Astrocyte (in vitro differentiated cells and primary cell): Measurements from ENCODE around the gene MYO16. TPM values are rescaled to one million over a fixed set of nuclear protein-coding genes. Genes with fewer than 3 reads are reported as not detected.

Experiments used
- DNase-seq: peaks from one replicate; pipeline ENCODE4 v3.0.0-alpha.2; 2010; ENCODE audit warnings: low read depth
- FAIRE-seq: peaks from 2 replicates; lab custom pipeline; 2011; peaks lifted over from hg19 to GRCh38; lab: Jason Lieb, UNC
- H2AFZ ChIP-seq: 2 replicates; pipeline ENCODE4 v1.6.0; 2012; ENCODE audit warnings: low read depth, low read length, inconsistent platforms
- H3K27ac ChIP-seq: 2 replicates; pipeline ENCODE4 v1.5.1; 2011; ENCODE audit warnings: low read depth, low read length, inconsistent platforms
- H3K27me3 ChIP-seq: 2 replicates; pipeline ENCODE4 v1.6.0; 2011; ENCODE audit warnings: low read length, inconsistent platforms; ENCODE audit not compliant: insufficient read depth
- H3K36me3 ChIP-seq: 2 replicates; pipeline ENCODE4 v1.5.1; 2011; ENCODE audit warnings: low read length, inconsistent platforms; ENCODE audit not compliant: insufficient read depth
- H3K4me1 ChIP-seq: 2 replicates; pipeline ENCODE4 v1.5.1; 2011; ENCODE audit warnings: low read length, inconsistent platforms; ENCODE audit not compliant: insufficient read depth
- H3K4me2 ChIP-seq: 2 replicates; pipeline ENCODE4 v1.6.0; 2012; ENCODE audit warnings: low read length, inconsistent platforms
- H3K4me3 ChIP-seq: 2 replicates; pipeline ENCODE4 v1.5.1; 2011; ENCODE audit warnings: low read depth, mild to moderate bottlenecking, low read length, inconsistent platforms; ENCODE audit not compliant: insufficient read depth
- H3K79me2 ChIP-seq: 2 replicates; pipeline ENCODE4 v1.6.0; 2012; ENCODE audit warnings: mild to moderate bottlenecking, low read length, inconsistent platforms; ENCODE audit not compliant: insufficient read depth
- H3K9ac ChIP-seq: 2 replicates; pipeline ENCODE4 v1.6.0; 2012; ENCODE audit warnings: mild to moderate bottlenecking, low read length, inconsistent platforms
- H3K9me3 ChIP-seq: 2 replicates; pipeline ENCODE4 v1.5.1; 2012; ENCODE audit warnings: low read depth, mild to moderate bottlenecking, low read length, inconsistent platforms; ENCODE audit not compliant: insufficient read depth
- H4K20me1 ChIP-seq: 2 replicates; pipeline ENCODE4 v1.6.0; 2012; ENCODE audit warnings: low read length, inconsistent platforms; ENCODE audit not compliant: insufficient read depth
- H3K27ac Mint-ChIP-seq: one replicate; pipeline ENCODE4 v1.8.0; 2021; ENCODE audit warnings: mild to moderate bottlenecking, mixed read lengths; ENCODE audit not compliant: unreplicated experiment
- H3K27me3 Mint-ChIP-seq: one replicate; pipeline ENCODE4 v1.8.0; 2021; ENCODE audit warnings: low read depth, mixed read lengths; ENCODE audit not compliant: unreplicated experiment
- H3K36me3 Mint-ChIP-seq: one replicate; pipeline ENCODE4 v1.8.0; 2021; ENCODE audit warnings: low read depth, mixed read lengths; ENCODE audit not compliant: unreplicated experiment
- H3K4me1 Mint-ChIP-seq: one replicate; pipeline ENCODE4 v1.8.0; 2021; ENCODE audit warnings: low read depth, mixed read lengths; ENCODE audit not compliant: unreplicated experiment
- H3K4me3 Mint-ChIP-seq: one replicate; pipeline ENCODE4 v1.8.0; 2021; ENCODE audit warnings: mild to moderate bottlenecking, moderate library complexity, mixed read lengths; ENCODE audit not compliant: unreplicated experiment
- H3K9me3 Mint-ChIP-seq: one replicate; pipeline ENCODE4 v1.8.0; 2021; ENCODE audit warnings: mild to moderate bottlenecking, mixed read lengths; ENCODE audit not compliant: unreplicated experiment
- EZH2 ChIP-seq: IDR thresholded peaks from 2 replicates; pipeline ENCODE4 v1.6.1; 2012; ENCODE audit warnings: mild to moderate bottlenecking, low read length, inconsistent platforms; ENCODE audit not compliant: insufficient read depth
- total RNA-seq: library from RNA; stranded (reverse); gene quantifications from 2 replicates; pipeline ENCODE4 v1.2.1, GENCODE V29; 2021
- TF ChIP-seq, protein P1 (sequence below): IDR thresholded peaks from 2 replicates; pipeline ENCODE4 v1.5.1; 2011; ENCODE audit warnings: low read depth, mild to moderate bottlenecking, inconsistent platforms, low read length, moderate library complexity; ENCODE audit not compliant: insufficient read depth

Gene MYO16
- total RNA-seq, 1 donor from 2014 or later = 0.14 TPM

DNA sequence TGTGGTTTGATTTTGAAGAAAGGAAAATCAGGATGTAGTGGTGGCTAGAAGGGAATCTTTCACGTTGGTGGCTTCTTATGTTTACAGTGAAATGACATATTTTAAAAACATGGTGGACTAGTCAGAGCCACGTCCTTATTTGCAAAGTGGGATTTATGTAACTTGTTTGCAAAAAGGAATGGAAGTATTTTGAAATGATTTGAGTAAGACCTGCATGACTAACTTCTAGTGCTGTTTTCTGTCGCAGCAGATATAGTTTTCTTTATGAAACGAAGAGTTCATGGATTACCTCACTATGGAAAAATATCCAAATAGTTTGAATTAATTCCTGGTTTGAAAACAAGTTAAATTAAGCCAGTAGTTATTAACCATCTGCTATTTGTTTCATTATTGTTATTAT, 476.5 kb downstream of the MYO16 start:
- TF ChIP-seq, protein P1, sequence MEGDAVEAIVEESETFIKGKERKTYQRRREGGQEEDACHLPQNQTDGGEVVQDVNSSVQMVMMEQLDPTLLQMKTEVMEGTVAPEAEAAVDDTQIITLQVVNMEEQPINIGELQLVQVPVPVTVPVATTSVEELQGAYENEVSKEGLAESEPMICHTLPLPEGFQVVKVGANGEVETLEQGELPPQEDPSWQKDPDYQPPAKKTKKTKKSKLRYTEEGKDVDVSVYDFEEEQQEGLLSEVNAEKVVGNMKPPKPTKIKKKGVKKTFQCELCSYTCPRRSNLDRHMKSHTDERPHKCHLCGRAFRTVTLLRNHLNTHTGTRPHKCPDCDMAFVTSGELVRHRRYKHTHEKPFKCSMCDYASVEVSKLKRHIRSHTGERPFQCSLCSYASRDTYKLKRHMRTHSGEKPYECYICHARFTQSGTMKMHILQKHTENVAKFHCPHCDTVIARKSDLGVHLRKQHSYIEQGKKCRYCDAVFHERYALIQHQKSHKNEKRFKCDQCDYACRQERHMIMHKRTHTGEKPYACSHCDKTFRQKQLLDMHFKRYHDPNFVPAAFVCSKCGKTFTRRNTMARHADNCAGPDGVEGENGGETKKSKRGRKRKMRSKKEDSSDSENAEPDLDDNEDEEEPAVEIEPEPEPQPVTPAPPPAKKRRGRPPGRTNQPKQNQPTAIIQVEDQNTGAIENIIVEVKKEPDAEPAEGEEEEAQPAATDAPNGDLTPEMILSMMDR = no peak
- no peak for TF ChIP-seq EZH2
- H3K27ac ChIP-seq = no peak overlapping the region
- no peaks in the 10 kb centered on the region for H3K27me3 ChIP-seq
- H3K9me3 ChIP-seq = no peaks in the 10 kb centered on the region
- Mint-ChIP-seq H3K36me3 (no peaks in the 10 kb centered on the region), H3K4me3 (no peak overlapping the region), H3K27ac (no peak overlapping the region), H3K4me1 (no peaks in the 10 kb centered on the region), H3K27me3 (no peaks in the 10 kb centered on the region), H3K9me3 (no peaks in the 10 kb centered on the region)
- no peak overlapping the region for H3K4me3 ChIP-seq
- FAIRE-seq (no peak), DNase-seq (no peak)
- no peak overlapping the region for H2AFZ ChIP-seq
- no peaks in the 10 kb centered on the region for H3K36me3 ChIP-seq
- no peaks in the 10 kb centered on the region for H4K20me1 ChIP-seq
- H3K4me2 ChIP-seq = no peak overlapping the region
- H3K4me1 ChIP-seq = peaks cover under 1% of the 10 kb centered on the region
- no peak overlapping the region for H3K9ac ChIP-seq
- H3K79me2 ChIP-seq = no peaks in the 10 kb centered on the region

DNA sequence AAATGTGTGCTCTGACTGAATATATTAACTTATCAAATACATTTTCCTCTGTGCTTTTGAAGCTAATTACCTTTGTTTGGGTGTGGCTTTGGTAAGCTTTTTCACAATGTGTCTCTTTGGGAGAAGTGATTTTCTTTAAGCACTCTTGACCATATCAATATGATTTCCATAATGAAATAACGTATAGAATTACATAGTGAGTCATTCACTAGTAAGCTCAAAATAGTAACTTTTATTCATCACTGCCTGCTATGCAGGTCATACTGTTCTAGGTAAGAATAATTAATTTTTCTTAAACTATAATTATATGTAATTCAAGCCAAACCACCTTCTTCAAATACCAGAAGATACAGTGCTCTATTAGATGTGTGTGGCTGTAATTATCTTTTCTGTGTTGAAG, 480.7 kb downstream of the MYO16 start:
- DNase-seq (no peak), FAIRE-seq (no peak)
- Histone ChIP-seq H3K36me3 (no peaks in the 10 kb centered on the region), H3K27me3 (no peaks in the 10 kb centered on the region), H3K27ac (no peak overlapping the region), H3K79me2 (no peaks in the 10 kb centered on the region), H3K9me3 (no peaks in the 10 kb centered on the region), H3K4me2 (no peak overlapping the region), H2AFZ (no peak overlapping the region), H4K20me1 (no peaks in the 10 kb centered on the region), H3K4me1 (no peaks in the 10 kb centered on the region), H3K4me3 (no peak overlapping the region), H3K9ac (no peak overlapping the region)
- TF ChIP-seq EZH2 = no peak
- TF ChIP-seq, protein P1 = no peak
- H3K9me3 Mint-ChIP-seq = no peaks in the 10 kb centered on the region
- no peak overlapping the region for H3K27ac Mint-ChIP-seq
- no peaks in the 10 kb centered on the region for H3K27me3 Mint-ChIP-seq
- no peaks in the 10 kb centered on the region for H3K4me1 Mint-ChIP-seq
- H3K36me3 Mint-ChIP-seq = no peaks in the 10 kb centered on the region
- no peak overlapping the region for H3K4me3 Mint-ChIP-seq

DNA sequence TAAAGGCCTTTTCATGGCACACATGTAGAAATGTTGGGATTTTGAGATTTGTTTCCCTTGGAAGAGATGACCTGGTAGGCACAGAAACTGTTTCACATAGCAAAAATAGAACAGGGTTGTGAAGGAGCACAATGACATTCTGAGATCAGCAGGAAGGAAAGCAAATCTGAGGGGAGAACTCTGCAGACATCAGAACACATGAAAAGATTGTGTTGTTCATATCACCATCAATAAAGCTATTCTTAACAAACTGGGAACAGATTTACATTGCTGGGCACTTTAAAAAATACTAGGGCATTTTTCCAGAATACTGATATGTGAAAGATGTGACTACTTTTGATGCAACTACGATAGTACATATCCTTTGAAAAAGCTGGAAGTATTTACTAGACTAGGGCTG, 481.7 kb downstream of the MYO16 start:
- no peaks in the 10 kb centered on the region for H3K9me3 ChIP-seq
- H2AFZ ChIP-seq = no peak overlapping the region
- Mint-ChIP-seq H3K4me1 (no peaks in the 10 kb centered on the region), H3K27ac (no peak overlapping the region), H3K36me3 (no peaks in the 10 kb centered on the region), H3K9me3 (no peaks in the 10 kb centered on the region), H3K4me3 (no peak overlapping the region), H3K27me3 (no peaks in the 10 kb centered on the region)
- no peaks in the 10 kb centered on the region for H3K36me3 ChIP-seq
- H3K27me3 ChIP-seq = no peaks in the 10 kb centered on the region
- no peak overlapping the region for H3K4me2 ChIP-seq
- H4K20me1 ChIP-seq = no peaks in the 10 kb centered on the region
- no peak overlapping the region for H3K4me3 ChIP-seq
- TF ChIP-seq, protein P1 = no peak
- no peak for TF ChIP-seq EZH2
- DNase-seq (no peak), FAIRE-seq (no peak)
- no peak overlapping the region for H3K27ac ChIP-seq
- H3K79me2 ChIP-seq = no peaks in the 10 kb centered on the region
- no peak overlapping the region for H3K9ac ChIP-seq
- no peaks in the 10 kb centered on the region for H3K4me1 ChIP-seq
